IMR-90 (cell line): ENCODE measurements around the gene OR14J1. TPM values are rescaled to one million over a fixed set of nuclear protein-coding genes. Genes with fewer than 3 reads are reported as not detected.
"Not testable (repeated sequence)": the region's sequence is repeated elsewhere in the genome, so short reads cannot be mapped to it uniquely, and the experiment has no call there.

Experiments used
- ATAC-seq: fragments of 200-7000 bp; cut with Tn5 transposase; 2 replicates; pipeline ENCODE4 v1.9.1; 2020; ENCODE audit warnings: low read depth, mild to moderate bottlenecking, moderate library complexity
- BruUV-seq: library from RNA; stranded (reverse); fragments of 400-500 nt; replicated peaks from 2 replicates; lab custom pipeline; 2021; lab: Mats Ljungman, UMichigan
- CTCF ChIA-PET: fragments of 300-600 bp; formaldehyde crosslinking; extraction: SDS; loops from one replicate; lab custom pipeline; 2021; ENCODE audit warnings: antibody characterized with exemption; lab: Yijun Ruan, JAX
- POLR2A ChIA-PET: fragments of 300-600 bp; sonication (Branson Sonifier 250); formaldehyde crosslinking; loops from one replicate; lab custom pipeline; 2022; ENCODE audit warnings: antibody characterized with exemption; ENCODE audit not compliant: unreplicated experiment; lab: Charles Lee
- DNase-seq: peaks from one replicate; pipeline ENCODE4 v3.0.0; 2013
- H2AFZ ChIP-seq: replicated peaks from 2 replicates; pipeline ENCODE3; 2013; ENCODE audit warnings: low read length, mild to moderate bottlenecking; ENCODE audit not compliant: poor library complexity
- H2AK5ac ChIP-seq: 2 replicates; pipeline ENCODE4 v1.6.1; 2013; ENCODE audit warnings: low read depth, low read length, inconsistent platforms
- H2AK9ac ChIP-seq: replicated peaks from 2 replicates; pipeline ENCODE3; 2013; ENCODE audit warnings: mild to moderate bottlenecking, low read depth, low read length, moderate library complexity; ENCODE audit not compliant: poor library complexity
- H2BK120ac ChIP-seq: 2 replicates; pipeline ENCODE4 v1.6.1; 2013; ENCODE audit warnings: low read depth, low read length, inconsistent platforms
- H2BK15ac ChIP-seq: 3 replicates; pipeline ENCODE4 v1.6.1; 2013; ENCODE audit warnings: low read depth, low read length, inconsistent platforms
- H2BK20ac ChIP-seq: 2 replicates; pipeline ENCODE4 v1.6.1; 2013; ENCODE audit warnings: low read depth, mild to moderate bottlenecking, inconsistent platforms, low read length, moderate library complexity
- H2BK5ac ChIP-seq: 2 replicates; pipeline ENCODE4 v1.6.1; 2013; ENCODE audit warnings: mild to moderate bottlenecking, low read depth, low read length, inconsistent platforms; ENCODE audit not compliant: poor library complexity, severe bottlenecking
- H3K14ac ChIP-seq: replicated peaks from 2 replicates; pipeline ENCODE4 v1.6.1; 2013; ENCODE audit warnings: low read depth, low read length, inconsistent platforms
- H3K18ac ChIP-seq: 2 replicates; pipeline ENCODE4 v1.6.1; 2013; ENCODE audit warnings: low read depth, low read length, control low read depth
- H3K23ac ChIP-seq: 2 replicates; pipeline ENCODE4 v1.6.1; 2013; ENCODE audit warnings: low read depth, low read length, inconsistent platforms
- H3K27ac ChIP-seq: 2 replicates; pipeline ENCODE4 v1.5.1; 2013; ENCODE audit warnings: mild to moderate bottlenecking, control low read depth, low read length; ENCODE audit not compliant: insufficient read depth
- H3K27me3 ChIP-seq: 2 replicates; pipeline ENCODE4 v1.6.1; 2013; ENCODE audit warnings: low read length; ENCODE audit not compliant: control insufficient read depth, insufficient read depth
- H3K36me3 ChIP-seq: 2 replicates; pipeline ENCODE4 v1.6.1; 2013; ENCODE audit warnings: low read length, mixed read lengths; ENCODE audit not compliant: control insufficient read depth, insufficient read depth
- H3K4ac ChIP-seq: 2 replicates; pipeline ENCODE4 v1.6.1; 2013; ENCODE audit warnings: low read depth, low read length, inconsistent platforms
- H3K4me1 ChIP-seq: 2 replicates; pipeline ENCODE4 v1.6.1; 2013; ENCODE audit warnings: low read length, mixed read lengths; ENCODE audit not compliant: control insufficient read depth, insufficient read depth
- H3K4me2 ChIP-seq: 2 replicates; pipeline ENCODE4 v1.6.1; 2013; ENCODE audit warnings: low read depth, mild to moderate bottlenecking, control low read depth, low read length, moderate library complexity
- H3K4me3 ChIP-seq: 2 replicates; pipeline ENCODE4 v1.5.1; 2013; ENCODE audit warnings: low read depth, mild to moderate bottlenecking, control low read depth, low read length, moderate library complexity; ENCODE audit not compliant: insufficient read depth
- H3K56ac ChIP-seq: 2 replicates; pipeline ENCODE4 v1.6.1; 2013; ENCODE audit warnings: low read length, inconsistent platforms; ENCODE audit not compliant: insufficient read depth; ENCODE audit errors: extremely low read depth
- H3K79me1 ChIP-seq, 2 experiments: 2 replicates each; pipeline ENCODE4 v1.6.1; 2013; ENCODE audit warnings: low read length in 2 of 2, inconsistent platforms in 1 of 2, low read depth in 1 of 2
- H3K9ac ChIP-seq: 2 replicates; pipeline ENCODE4 v1.6.1; 2013; ENCODE audit warnings: low read depth, low read length, control low read depth
- H3K9me1 ChIP-seq: 2 replicates; pipeline ENCODE4 v1.6.1; 2013; ENCODE audit warnings: low read length, inconsistent platforms; ENCODE audit not compliant: insufficient read depth
- H3K9me3 ChIP-seq: 2 replicates; pipeline ENCODE4 v1.6.1; 2013; ENCODE audit warnings: low read length; ENCODE audit not compliant: control insufficient read depth, insufficient read depth
- H4K20me1 ChIP-seq: 2 replicates; pipeline ENCODE4 v1.6.1; 2013; ENCODE audit warnings: low read length, inconsistent platforms; ENCODE audit not compliant: insufficient read depth
- H4K5ac ChIP-seq: 2 replicates; pipeline ENCODE4 v1.6.1; 2013; ENCODE audit warnings: mild to moderate bottlenecking, low read depth, low read length, control low read depth
- H4K8ac ChIP-seq, 2 experiments: 2 replicates each; pipeline ENCODE4 v1.6.1; 2013; ENCODE audit warnings: low read depth in 2 of 2, low read length in 2 of 2, control low read depth in 1 of 2, inconsistent platforms in 1 of 2
- H4K91ac ChIP-seq: 2 replicates; pipeline ENCODE4 v1.6.1; 2013; ENCODE audit warnings: low read depth, low read length, inconsistent platforms; ENCODE audit not compliant: insufficient read depth
- dilution Hi-C: fragments of 300-500 bp; cut with HindIII; formaldehyde crosslinking; loops from one replicate; pipeline ENCODE4 v1.14.3; 2018; ENCODE audit warnings: low sequenced_read_pairs; ENCODE audit not compliant: unreplicated experiment
- in situ Hi-C: fragments of 300-500 bp; cut with MboI; formaldehyde crosslinking; loops from 3 replicates; pipeline ENCODE4 v1.14.3; 2019; ENCODE audit warnings: low sequenced_read_pairs, inconsistent platforms, mixed read lengths
- intact Hi-C: fragments of 100-400 bp; cut with micrococcal nuclease; formaldehyde crosslinking; loops from 2 replicates; pipeline ENCODE4 v1.10.0; 2022
- polyA plus RNA-seq, 3 experiments: library from polyadenylated mRNA; depleted of rRNA; stranded (reverse); fragments of >200 nt; gene quantifications; 2 replicates each; pipeline ENCODE4 v1.2.3, GENCODE V29; 2012; ENCODE audit warnings: low replicate concordance in 1 of 3
- total RNA-seq: library from RNA; depleted of rRNA; stranded (reverse); fragments of >200 nt; gene quantifications from 2 replicates; pipeline ENCODE4 v1.2.3, GENCODE V29; 2012

OR14J1 gene
- total and polyA plus RNA-seq, 2 of the 4 experiments (the other 2 are of a cell fraction) = not detected

DNA sequence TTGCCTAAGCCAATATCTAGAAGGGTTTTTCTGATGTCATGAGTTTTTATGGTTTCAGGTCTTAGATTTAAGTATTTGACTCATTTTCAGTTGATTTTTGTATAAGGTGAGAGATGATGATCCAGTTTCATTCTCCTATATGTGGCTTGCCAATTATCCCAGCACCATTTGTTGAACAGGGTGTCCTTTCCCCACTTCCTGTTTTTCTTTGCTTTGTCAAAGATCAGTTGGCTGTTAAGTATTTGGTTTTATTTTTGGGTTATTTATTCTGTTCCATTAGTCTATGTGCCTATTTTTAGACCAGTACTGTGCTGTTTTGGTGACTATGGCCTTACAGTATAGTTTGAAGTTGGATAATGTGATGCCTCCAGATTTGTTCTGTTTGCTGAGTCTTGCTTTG is 21.8 kb downstream of the OR14J1 start:
- in situ Hi-C loops, H3K4me3 ChIP-seq, ATAC-seq, dilution Hi-C loops, H4K5ac ChIP-seq, H2BK120ac ChIP-seq, H4K8ac ChIP-seq, H2BK5ac ChIP-seq, H3K36me3 ChIP-seq, DNase-seq, H2AFZ ChIP-seq, H3K18ac ChIP-seq, H3K27me3 ChIP-seq, H3K23ac ChIP-seq, H3K79me1 ChIP-seq, BruUV-seq, H4K91ac ChIP-seq, H3K9me1 ChIP-seq, H3K4me2 ChIP-seq, H2AK5ac ChIP-seq, H3K14ac ChIP-seq, H2BK20ac ChIP-seq, H3K56ac ChIP-seq, H3K27ac ChIP-seq, intact Hi-C loops, H2AK9ac ChIP-seq, H3K4ac ChIP-seq, H3K9ac ChIP-seq, POLR2A ChIA-PET, H4K20me1 ChIP-seq, CTCF ChIA-PET, H3K9me3 ChIP-seq, H3K4me1 ChIP-seq, H2BK15ac ChIP-seq: not testable (repeated sequence)
